ENCODE results near the gene SLC25A19.

GRCh38 chr17:75231741-75232464 lies 57.3 kb downstream of the SLC25A19 start:
- TF ChIP-seq CTCF (IDR thresholded peaks at IDR 0.05) (no peak), POLR2AphosphoS5 (IDR thresholded peaks at IDR 0.05) (no peak)
